GM18502 (cell line): Measurements from ENCODE around the gene GPS2.

Source experiments
- ATAC-seq: cut with Tn5 transposase; IDR thresholded peaks from one replicate; pipeline ENCODE4 v1.9.1; 2021; ENCODE audit warnings: mild to moderate bottlenecking; ENCODE audit not compliant: unreplicated experiment, poor library complexity

Gene GPS2

GRCh38 chr17:7314719-7315569, at the start of gene GPS2:
GPS2 (minus strand) TSS chr17:7315360; CDS start chr17:7315052, 308 bp downstream.
- peak; percentile 72 for ATAC-seq

- no peak for ATAC-seq
Observed at GRCh38 chr17:7363311-7363710, 48.2 kb upstream of the GPS2 start.

- ATAC-seq = no peak
Observed at GRCh38 chr17:7361906-7362305, 46.7 kb upstream of the GPS2 start.

- ATAC-seq = no peak
Observed at GRCh38 chr17:7357381-7357780, 42.2 kb upstream of the GPS2 start.

GRCh38 chr17:7356756-7357155, 41.6 kb upstream of the GPS2 start:
- no peak for ATAC-seq

GRCh38 chr17:7356072-7356549, 41.0 kb upstream of the GPS2 start:
- ATAC-seq = no peak

GRCh38 chr17:7355573-7355972, 40.4 kb upstream of the GPS2 start:
- no peak for ATAC-seq

- ATAC-seq = no peak
Observed at GRCh38 chr17:7355053-7355452, 39.9 kb upstream of the GPS2 start, which contains the start of gene TMEM95. TMEM95 (plus strand) TSS chr17:7355156; CDS start chr17:7355205, 49 bp downstream.

- ATAC-seq = no peak
Observed at GRCh38 chr17:7354262-7354843, 39.2 kb upstream of the GPS2 start.

GRCh38 chr17:7352910-7353635, 37.9 kb upstream of the GPS2 start:
- no peak for ATAC-seq

GRCh38 chr17:7352503-7352889, 37.3 kb upstream of the GPS2 start:
- no peak for ATAC-seq

GRCh38 chr17:7351665-7352502, 36.7 kb upstream of the GPS2 start, which contains the start of gene KCTD11:
KCTD11 (plus strand) TSS chr17:7352162.
- ATAC-seq = peak; percentile 65

- ATAC-seq = no peak
Observed at GRCh38 chr17:7348478-7349242, 33.5 kb upstream of the GPS2 start.

- no peak for ATAC-seq
Observed at GRCh38 chr17:7347630-7348477, 32.7 kb upstream of the GPS2 start.

GRCh38 chr17:7346761-7347614, 31.8 kb upstream of the GPS2 start:
- no peak for ATAC-seq

GRCh38 chr17:7343250-7343649, 28.1 kb upstream of the GPS2 start:
- no peak for ATAC-seq

GRCh38 chr17:7341842-7342241, 26.7 kb upstream of the GPS2 start:
- no peak for ATAC-seq
